GM18508 (cell line): ENCODE measurements around the gene ADAM17.
"Not testable (repeated sequence)": the region's sequence is repeated elsewhere in the genome, so short reads cannot be mapped to it uniquely, and the experiment has no call there.

ENCODE experiments used
- ATAC-seq: cut with Tn5 transposase; IDR thresholded peaks from one replicate; pipeline ENCODE4 v1.9.1; 2021; ENCODE audit warnings: moderate number of reproducible peaks; ENCODE audit not compliant: insufficient read depth, unreplicated experiment

The ADAM17 gene

DNA sequence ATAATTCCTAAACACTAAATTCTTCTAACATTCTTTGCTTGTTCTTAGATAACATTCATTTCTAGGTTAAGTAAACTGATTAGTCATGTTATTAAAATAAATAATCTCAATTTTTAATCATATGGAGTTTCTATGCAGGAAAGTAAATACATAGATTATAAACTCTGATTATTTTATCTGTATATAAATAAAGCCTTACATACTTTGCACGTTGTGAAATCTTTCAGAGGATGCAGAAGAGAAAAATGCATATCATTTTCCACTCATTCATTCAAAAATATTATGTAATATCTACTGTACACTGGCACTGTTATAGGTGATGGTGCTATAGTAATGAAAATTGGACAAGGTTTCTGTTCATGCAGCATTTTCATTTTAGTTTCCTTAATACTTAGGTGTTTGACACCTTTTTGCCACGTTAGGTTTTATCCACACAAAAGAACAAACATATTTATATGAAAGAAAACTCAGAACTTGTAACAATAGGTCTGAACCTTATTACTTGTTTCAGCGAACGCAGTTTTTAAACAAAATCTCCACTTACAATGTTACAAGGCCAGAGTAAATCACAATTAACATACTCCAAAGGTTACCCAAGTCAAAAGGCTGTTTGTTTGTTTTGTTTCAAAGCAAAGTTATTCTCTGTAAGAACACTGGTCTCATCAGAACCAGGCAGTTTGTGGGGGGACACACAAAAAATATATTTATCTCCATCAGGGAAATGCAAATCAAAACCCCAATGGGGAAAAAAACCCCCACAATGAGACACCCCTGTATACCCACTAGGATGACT lies 27.4 kb downstream of the ADAM17 start:
- no peak for ATAC-seq

DNA sequence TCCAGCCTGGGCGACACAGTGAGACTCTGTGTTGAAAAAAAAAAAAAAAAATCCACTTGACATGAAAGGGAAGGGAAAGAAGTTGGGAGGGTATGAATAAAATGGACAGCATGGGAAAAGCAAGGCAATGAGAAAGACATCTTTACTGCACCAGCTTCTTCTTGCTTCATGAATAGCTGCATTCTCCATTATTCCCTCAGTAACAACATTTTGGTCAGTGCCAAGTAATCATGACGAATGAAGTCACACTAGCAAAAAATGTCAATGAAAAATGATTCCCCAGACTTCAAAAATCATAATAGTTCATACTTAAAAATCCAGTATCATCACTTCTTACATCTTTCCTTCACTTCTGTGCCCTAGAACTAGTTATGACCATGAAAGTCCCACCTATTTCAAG lies 30.4 kb downstream of the ADAM17 start:
- ATAC-seq, result no peak

DNA sequence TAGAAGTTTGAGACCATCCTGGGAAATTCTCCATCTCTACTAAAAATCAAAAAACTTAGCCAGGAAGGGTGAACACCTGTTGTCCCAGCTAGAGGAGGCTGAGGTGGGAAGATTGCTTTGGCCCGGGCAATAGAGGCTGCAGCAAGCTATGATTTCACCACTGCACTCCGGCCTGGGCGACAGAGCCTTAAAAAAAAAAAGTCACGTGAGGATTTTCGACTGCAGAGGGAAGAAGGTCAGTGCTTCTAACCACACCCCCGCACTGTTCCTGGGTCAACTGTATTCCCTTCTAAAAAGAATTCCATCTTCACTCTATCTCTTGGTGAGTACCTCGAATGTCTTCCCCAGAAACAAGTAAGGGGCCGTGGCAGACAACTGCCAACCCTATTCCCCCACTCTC lies 31.3 kb downstream of the ADAM17 start:
- ATAC-seq, result no peak

- no peak for ATAC-seq
These were observed 36.4 kb downstream of the ADAM17 start for GRCh38 chr2:9519250-9519649.

GRCh38 chr2:9518780-9519179 lies 36.9 kb downstream of the ADAM17 start:
- no peak for ATAC-seq

DNA sequence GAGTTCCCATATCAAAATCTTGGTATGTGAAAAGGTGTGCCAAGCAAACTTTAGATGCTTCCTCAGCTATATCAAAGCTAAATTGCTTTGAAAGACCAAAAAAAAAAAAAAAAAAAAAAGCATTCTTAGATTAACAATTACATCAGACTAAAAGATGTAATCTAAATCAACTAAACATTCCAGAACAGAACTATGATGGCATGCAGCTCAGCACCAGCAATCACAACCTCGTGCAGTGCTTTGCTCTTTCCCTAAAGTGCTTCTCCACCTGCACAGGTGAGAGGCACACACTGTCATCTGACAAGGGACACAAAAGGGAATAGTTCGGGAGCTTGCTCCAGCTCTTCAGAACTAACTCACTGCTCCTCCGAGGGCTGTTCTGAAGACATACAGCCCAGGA lies 37.5 kb downstream of the ADAM17 start:
- ATAC-seq, result no peak

- no peak for ATAC-seq
These were observed 38.4 kb downstream of the ADAM17 start for GRCh38 chr2:9517118-9517782.

GRCh38 chr2:9513946-9514345 lies 41.7 kb downstream of the ADAM17 start:
- not testable (repeated sequence) for ATAC-seq

- ATAC-seq, result no peak
These were observed 46.7 kb downstream of the ADAM17 start for GRCh38 chr2:9508931-9509330.

GRCh38 chr2:9498210-9498609 lies 57.4 kb downstream of the ADAM17 start:
- no peak for ATAC-seq

DNA sequence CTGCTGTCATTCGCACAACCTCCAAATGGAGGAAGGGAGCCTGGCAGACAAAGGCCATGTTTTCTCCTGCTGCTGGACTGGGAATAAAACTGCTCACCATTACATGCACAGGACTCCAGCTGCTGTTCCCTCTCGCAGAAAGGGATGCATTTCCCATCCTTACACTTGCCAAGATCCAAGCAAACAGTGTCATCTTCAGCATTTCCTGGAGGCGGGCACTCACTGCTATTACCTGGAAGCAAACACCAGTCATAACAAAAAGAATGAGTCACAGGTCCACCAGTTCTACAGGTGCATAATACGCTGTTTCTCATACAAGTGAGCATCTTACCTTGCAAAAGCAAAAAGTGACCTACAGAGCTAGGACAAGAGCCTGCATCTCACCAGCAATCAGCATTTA lies 58.6 kb downstream of the ADAM17 start:
- ATAC-seq, result no peak

- no peak for ATAC-seq
These were observed 61.5 kb downstream of the ADAM17 start for GRCh38 chr2:9494081-9494480.

DNA sequence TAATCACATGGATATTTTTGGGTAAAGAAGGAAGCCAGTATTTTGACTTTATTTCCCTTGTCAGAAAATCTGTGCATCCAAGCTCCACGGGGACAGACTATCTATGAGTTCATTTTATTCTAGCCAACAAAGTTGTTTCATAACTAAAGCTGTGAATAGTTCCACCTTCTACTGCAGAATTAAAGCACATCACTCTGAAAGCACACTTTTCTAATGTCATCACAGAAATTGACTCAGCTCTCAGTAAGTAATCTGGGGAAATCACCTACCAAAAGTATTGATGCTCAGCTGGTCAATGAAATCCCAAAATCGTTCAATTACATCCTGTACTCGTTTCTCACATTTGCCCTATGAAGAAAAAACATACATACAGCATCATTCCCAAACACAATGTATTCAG lies 62.2 kb downstream of the ADAM17 start:
- ATAC-seq, result no peak

DNA sequence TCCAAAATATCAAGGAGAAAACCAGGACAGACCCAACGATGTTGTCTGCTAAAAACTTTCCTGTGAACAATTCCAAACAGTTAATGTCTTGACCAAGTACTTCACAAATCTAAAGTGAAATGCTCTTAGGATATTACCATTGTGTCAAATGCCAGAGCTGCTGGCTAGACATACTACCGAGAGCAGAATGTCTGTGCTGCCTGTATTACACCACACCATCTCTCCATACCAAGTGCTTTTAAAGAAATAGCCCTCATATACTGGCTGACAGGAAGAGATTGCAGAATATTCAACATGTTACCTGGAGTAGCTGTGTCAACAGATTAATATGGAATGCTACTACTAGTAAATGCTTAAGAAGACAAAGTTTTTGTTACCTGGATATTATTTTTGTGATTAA lies 62.7 kb downstream of the ADAM17 start:
- no peak for ATAC-seq

DNA sequence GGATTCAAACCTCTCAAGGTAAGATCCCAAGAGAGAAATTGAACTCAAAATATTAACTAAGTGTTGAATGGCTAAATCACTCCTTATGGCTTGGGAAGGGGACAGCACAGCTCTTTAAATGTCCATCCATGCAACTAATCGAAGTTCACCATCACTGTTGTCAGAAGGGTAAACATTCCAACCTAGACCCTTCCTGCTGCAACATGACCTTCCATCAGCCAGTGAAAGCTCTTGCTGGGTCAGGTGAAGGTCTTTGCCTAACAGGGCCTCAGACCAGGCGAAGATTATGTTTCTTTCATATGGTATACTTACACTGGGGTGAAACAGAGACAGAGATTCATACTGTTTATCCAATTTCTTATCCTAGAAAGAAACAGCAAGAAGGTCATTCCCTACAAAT lies 64.8 kb downstream of the ADAM17 start:
- no peak for ATAC-seq

DNA sequence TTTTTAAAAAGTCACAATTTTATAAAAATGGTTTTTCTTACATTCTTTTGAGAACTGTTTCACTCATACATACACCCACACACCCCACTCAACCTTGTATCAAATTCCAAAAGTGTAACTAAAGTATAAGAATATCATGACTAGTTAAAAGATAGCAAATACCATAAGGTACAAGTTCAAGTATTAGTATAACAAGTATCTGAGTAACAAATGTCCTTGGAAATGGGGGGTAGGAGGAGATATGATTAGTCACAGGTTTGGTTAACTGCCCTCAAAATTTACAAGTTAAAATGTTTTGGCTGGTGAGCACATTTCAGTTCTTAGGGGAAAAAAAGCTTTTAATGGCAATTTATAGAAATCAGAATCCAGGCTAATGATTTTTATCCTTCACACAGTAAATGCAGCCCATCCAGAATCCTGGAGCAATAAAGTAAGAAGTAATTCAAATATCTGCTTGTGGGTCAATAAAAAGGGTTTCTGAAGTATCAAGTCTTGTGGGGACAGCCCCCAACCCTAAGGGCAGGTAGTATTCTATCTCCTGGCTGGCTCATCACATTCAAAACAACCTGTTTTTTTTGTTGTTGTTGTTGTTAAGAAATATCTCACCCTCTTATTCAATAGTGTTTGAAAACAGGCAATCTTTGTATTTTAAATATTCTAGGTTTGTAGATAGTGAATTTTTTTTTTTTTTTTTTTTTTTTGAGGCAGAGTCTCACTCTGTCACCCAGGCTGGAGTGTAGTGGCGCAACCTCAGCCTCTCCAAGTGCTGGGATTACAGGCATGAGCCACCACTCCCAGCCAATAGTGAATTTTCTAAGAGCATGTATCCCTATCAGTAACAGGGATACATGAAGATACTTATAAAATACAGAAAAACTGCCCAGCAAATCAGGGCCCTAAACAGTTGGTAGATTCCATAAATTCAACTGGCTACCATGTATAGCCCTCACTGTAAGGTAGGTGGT lies 66.8 kb downstream of the ADAM17 start:
- no peak for ATAC-seq

- no peak for ATAC-seq
These were observed 71.1 kb downstream of the ADAM17 start for GRCh38 chr2:9484533-9484932.

DNA sequence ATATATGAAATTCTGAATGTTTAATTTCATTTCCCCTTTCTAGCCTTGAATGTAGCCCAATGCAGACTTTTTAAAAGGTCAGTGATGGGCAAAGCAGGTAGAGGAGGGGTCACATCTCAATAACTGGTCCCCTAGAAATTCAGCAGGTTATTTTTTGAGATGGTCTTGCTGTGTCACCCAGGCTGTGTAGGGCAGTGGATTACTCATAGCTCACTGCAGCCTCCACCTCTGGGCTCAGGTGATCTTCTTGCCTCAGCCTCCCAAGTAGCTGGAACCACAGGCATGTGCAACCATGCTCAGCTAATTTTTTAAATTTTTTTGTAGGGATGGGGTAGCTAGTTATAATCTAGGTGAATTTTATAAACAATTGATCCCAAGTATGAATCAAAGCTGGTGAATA lies 72.5 kb downstream of the ADAM17 start:
- no peak for ATAC-seq

- no peak for ATAC-seq
These were observed 75.5 kb downstream of the ADAM17 start for GRCh38 chr2:9480157-9480556.

DNA sequence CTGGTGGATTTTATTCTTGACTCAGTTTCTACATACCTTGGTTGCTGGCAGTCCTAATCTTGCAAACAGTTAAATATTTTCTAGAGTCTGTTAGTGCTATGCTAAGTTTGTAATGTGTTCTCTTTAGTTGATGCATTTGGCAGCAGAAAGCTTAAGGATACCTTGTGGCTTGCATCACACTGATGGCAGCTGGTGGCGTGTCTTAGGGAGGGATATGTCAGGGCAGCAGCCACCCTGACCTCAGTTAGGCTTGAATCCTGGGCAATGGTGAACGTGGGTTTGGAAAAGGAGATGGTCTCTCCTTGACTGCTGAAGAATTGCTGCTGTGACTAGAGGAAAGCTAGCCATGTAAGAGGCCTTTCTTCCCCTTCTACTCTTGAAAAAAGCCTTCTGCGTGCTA lies 77.1 kb downstream of the ADAM17 start:
- no peak for ATAC-seq

DNA sequence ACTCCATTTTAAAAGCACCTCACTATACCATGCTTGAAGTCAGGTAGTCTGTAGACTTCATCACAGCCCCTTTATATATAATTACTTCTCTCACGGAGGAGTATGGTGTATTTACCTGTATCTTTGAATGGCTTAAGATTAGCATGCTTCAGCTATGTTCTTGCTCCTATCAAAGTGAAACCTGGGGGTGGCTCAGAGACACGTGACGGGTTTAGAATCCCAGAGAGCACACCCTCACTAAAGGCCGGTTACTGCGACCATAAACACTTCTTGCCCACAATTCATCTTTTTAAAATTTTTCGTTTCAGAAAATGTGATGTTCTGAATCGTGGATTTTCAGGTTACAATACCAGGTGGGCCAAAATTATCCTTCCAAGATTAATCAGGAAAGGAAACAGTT lies 77.7 kb downstream of the ADAM17 start:
- no peak for ATAC-seq
